HL-60 (cell line): ENCODE data around the gene TMEM95.

ENCODE experiments used
- DNase-seq, 2 experiments: peaks; one replicate each; pipeline ENCODE4 v3.0.0-alpha.2; 2010 to 2020; ENCODE audit warnings: low read depth in 1 of 2, low spot score in 1 of 2
- H3K27ac ChIP-seq: fragments of 250-450 bp; sonication (Bioruptor Pico); replicated peaks from 2 replicates; pipeline ENCODE4 v1.5.1; 2020; ENCODE audit warnings: mild to moderate bottlenecking, moderate library complexity
- H3K27me3 ChIP-seq: fragments of 250-450 bp; sonication (Bioruptor Pico); 2 replicates; pipeline ENCODE4 v1.5.1; 2021; ENCODE audit warnings: mild to moderate bottlenecking, moderate library complexity; ENCODE audit not compliant: insufficient read depth, poor library complexity, severe bottlenecking
- H3K4me3 ChIP-seq: replicated peaks from 2 replicates; pipeline ENCODE4 v1.5.1; 2011; ENCODE audit warnings: mild to moderate bottlenecking, control low read depth, low read length; ENCODE audit not compliant: insufficient read depth
- GABPA ChIP-seq: IDR thresholded peaks from 2 replicates; pipeline ENCODE4 v1.6.1; 2012; ENCODE audit warnings: low read depth
- POLR2AphosphoS5 ChIP-seq: IDR thresholded peaks from 2 replicates; pipeline ENCODE4 v1.6.1; 2012; ENCODE audit warnings: low read depth
- SPI1 ChIP-seq: IDR thresholded peaks from 2 replicates; pipeline ENCODE4 v1.6.1; 2012; ENCODE audit warnings: low read depth, mild to moderate bottlenecking, borderline replicate concordance
- TF ChIP-seq, protein P1 (sequence below): IDR thresholded peaks from 2 replicates; pipeline ENCODE4 v1.6.1; 2012; ENCODE audit warnings: low read depth; ENCODE audit not compliant: insufficient replicate concordance
- TF ChIP-seq, protein P2 (sequence below): IDR thresholded peaks from one replicate; pipeline ENCODE4 v1.5.1; 2011; ENCODE audit warnings: low read length, control low read depth, inconsistent platforms; ENCODE audit not compliant: insufficient read depth

TMEM95 gene

DNA sequence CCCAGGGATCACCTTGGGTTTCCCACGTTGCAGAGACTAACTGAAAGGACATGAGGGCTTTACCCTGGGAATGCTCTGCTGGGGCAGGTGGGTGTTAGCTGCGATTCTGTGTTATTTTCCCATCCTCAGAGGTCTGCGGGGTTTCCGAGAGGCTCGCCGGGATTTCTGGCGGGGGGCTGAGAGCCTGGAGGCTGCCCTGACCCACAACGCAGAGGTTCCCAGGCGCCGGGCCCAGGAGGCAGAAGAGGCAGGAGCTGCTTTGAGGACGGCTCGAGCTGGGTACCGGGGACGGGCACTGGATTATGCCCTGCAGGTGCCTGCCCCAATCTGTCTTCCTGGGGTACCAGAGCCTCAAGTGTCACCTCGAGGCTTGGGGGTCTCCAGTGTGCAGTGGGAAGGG lies 11.7 kb upstream of the TMEM95 start:
- Histone ChIP-seq H3K4me3 (no peak overlapping the region), H3K27me3 (no peaks in the 10 kb centered on the region), H3K27ac (no peak overlapping the region)
- no peak for DNase-seq
- TF ChIP-seq, protein P1, sequence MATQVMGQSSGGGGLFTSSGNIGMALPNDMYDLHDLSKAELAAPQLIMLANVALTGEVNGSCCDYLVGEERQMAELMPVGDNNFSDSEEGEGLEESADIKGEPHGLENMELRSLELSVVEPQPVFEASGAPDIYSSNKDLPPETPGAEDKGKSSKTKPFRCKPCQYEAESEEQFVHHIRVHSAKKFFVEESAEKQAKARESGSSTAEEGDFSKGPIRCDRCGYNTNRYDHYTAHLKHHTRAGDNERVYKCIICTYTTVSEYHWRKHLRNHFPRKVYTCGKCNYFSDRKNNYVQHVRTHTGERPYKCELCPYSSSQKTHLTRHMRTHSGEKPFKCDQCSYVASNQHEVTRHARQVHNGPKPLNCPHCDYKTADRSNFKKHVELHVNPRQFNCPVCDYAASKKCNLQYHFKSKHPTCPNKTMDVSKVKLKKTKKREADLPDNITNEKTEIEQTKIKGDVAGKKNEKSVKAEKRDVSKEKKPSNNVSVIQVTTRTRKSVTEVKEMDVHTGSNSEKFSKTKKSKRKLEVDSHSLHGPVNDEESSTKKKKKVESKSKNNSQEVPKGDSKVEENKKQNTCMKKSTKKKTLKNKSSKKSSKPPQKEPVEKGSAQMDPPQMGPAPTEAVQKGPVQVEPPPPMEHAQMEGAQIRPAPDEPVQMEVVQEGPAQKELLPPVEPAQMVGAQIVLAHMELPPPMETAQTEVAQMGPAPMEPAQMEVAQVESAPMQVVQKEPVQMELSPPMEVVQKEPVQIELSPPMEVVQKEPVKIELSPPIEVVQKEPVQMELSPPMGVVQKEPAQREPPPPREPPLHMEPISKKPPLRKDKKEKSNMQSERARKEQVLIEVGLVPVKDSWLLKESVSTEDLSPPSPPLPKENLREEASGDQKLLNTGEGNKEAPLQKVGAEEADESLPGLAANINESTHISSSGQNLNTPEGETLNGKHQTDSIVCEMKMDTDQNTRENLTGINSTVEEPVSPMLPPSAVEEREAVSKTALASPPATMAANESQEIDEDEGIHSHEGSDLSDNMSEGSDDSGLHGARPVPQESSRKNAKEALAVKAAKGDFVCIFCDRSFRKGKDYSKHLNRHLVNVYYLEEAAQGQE: no peak
- TF ChIP-seq, protein P2, sequence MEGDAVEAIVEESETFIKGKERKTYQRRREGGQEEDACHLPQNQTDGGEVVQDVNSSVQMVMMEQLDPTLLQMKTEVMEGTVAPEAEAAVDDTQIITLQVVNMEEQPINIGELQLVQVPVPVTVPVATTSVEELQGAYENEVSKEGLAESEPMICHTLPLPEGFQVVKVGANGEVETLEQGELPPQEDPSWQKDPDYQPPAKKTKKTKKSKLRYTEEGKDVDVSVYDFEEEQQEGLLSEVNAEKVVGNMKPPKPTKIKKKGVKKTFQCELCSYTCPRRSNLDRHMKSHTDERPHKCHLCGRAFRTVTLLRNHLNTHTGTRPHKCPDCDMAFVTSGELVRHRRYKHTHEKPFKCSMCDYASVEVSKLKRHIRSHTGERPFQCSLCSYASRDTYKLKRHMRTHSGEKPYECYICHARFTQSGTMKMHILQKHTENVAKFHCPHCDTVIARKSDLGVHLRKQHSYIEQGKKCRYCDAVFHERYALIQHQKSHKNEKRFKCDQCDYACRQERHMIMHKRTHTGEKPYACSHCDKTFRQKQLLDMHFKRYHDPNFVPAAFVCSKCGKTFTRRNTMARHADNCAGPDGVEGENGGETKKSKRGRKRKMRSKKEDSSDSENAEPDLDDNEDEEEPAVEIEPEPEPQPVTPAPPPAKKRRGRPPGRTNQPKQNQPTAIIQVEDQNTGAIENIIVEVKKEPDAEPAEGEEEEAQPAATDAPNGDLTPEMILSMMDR: no peak
- no peak for TF ChIP-seq GABPA
- no peak for TF ChIP-seq SPI1
- no peak for TF ChIP-seq POLR2AphosphoS5

DNA sequence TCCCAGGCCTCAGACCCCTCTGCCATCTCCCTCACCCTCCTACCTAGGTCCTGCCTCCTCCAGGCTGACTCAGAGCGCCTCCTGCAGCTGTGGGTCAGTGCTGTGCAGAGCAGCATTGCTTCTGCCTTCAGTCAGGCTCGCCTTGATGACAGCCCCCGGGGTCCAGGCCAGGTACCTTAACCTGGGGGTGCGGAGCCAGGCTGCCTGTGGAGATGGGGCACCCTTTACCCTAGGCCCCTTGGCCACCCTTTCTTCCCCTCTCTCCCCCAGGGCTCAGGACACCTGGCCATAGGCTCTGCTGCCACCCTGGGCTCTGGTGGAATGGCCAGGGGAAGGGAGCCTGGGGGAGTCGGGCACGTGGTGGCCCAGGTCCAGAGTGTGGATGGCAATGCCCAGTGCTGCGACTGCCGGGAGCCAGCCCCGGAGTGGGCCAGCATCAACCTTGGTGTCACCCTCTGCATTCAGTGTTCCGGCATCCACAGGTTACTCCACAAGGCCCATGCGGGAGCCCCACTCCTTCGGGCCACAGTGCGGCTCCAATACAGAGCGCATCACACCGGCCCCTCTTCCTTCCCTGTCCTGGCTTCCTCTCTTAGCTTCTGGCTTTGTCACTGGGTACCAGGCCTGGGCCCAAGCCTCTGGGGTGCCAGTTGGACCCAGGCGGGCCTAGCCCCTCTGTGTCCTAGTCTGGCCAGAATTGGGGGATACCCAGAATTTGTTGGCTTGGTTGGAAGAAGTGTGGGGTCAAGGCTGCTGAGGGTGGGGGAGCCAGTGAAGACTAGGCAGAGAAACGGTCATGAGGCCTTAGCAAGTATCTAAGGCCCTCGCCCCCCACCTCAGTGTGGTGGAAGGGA lies 8.0 kb upstream of the TMEM95 start:
- H3K4me3 ChIP-seq: no peak overlapping the region
- no peaks in the 10 kb centered on the region for H3K27me3 ChIP-seq
- DNase-seq: no peak
- TF ChIP-seq, protein P1: no peak
- TF ChIP-seq SPI1 (no peak), POLR2AphosphoS5 (no peak), GABPA (no peak)
- TF ChIP-seq, protein P2: no peak
- no peak overlapping the region for H3K27ac ChIP-seq

DNA sequence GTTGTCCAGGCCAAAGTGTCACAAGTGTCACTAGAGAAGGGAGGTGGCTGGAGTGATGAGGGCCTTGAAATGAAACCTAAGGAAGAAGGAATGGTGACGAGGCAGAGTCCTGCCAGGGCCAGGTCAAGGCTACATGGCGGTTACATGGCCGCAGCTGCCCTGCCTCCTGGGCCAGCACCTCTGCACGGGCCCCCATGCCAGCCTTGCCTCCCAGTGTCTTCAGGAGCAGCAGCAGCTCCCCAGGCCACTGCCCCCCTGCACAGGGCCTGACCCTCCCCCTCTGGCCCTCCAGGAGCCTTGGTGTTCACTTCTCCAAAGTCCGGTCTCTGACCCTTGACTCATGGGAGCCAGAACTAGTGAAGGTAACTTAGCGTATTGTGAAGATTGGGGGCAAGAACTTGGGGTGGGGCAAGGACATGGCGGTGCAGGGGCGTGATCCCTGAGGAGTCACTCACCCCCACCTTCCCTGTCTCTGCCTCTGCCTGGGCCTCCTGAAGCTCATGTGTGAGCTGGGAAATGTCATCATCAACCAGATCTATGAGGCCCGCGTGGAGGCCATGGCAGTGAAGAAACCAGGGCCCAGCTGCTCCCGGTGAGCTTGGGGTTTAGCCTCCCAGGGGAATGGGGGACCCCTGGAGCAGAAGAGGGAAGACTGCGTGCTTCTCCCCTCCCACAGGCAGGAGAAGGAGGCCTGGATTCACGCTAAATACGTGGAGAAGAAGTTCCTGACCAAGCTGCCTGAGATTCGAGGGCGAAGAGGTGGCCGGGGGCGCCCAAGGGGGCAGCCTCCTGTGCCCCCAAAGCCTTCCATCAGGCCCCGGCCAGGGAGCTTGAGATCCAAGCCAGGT lies 7.1 kb upstream of the TMEM95 start:
- H3K4me3 ChIP-seq: no peak overlapping the region
- H3K27me3 ChIP-seq: no peaks in the 10 kb centered on the region
- H3K27ac ChIP-seq: no peak overlapping the region
- DNase-seq: no peak
- TF ChIP-seq, protein P2: no peak
- TF ChIP-seq SPI1 (no peak), POLR2AphosphoS5 (no peak), GABPA (no peak)
- TF ChIP-seq, protein P1: no peak
